MCF 10A (cell line): ENCODE results near the gene GFRA1. TPM values are rescaled to one million over a fixed set of nuclear protein-coding genes. Genes with fewer than 3 reads are reported as not detected.

ENCODE experiments used
- BruUV-seq: library from RNA; stranded (reverse); fragments of 400-500 nt; replicated peaks from 2 replicates; lab custom pipeline; 2021; lab: Mats Ljungman, UMichigan
- CTCF ChIA-PET: fragments of 300-600 bp; sonication (Branson Sonifier 250); formaldehyde crosslinking; extraction: SDS; loops from one replicate; lab custom pipeline; 2021; ENCODE audit warnings: antibody characterized with exemption, inconsistent platforms; lab: Yijun Ruan, JAX
- POLR2A ChIA-PET: fragments of 300-600, 350-650 bp; sonication (Branson Sonifier 250); formaldehyde crosslinking; extraction: SDS; loops from one replicate; lab custom pipeline; 2020; ENCODE audit warnings: antibody characterized with exemption, inconsistent platforms; lab: Yijun Ruan, JAX
- DNase-seq: peaks from one replicate; pipeline ENCODE4 v3.0.0-alpha.2; 2018; ENCODE audit not compliant: unreplicated experiment
- H3K27ac Mint-ChIP-seq: one replicate; pipeline ENCODE4 v1.8.0; 2022; ENCODE audit warnings: mild to moderate bottlenecking, low read depth, mixed read lengths; ENCODE audit not compliant: unreplicated experiment
- H3K27me3 Mint-ChIP-seq: one replicate; pipeline ENCODE4 v1.8.0; 2022; ENCODE audit warnings: mixed read lengths; ENCODE audit not compliant: insufficient read depth, unreplicated experiment
- H3K36me3 Mint-ChIP-seq: one replicate; pipeline ENCODE4 v1.8.0; 2022; ENCODE audit warnings: mild to moderate bottlenecking, moderate library complexity, mixed read lengths; ENCODE audit not compliant: insufficient read depth, unreplicated experiment
- H3K4me1 Mint-ChIP-seq: one replicate; pipeline ENCODE4 v1.8.0; 2022; ENCODE audit warnings: mixed read lengths; ENCODE audit not compliant: insufficient read depth, unreplicated experiment
- H3K4me3 Mint-ChIP-seq: one replicate; pipeline ENCODE4 v1.8.0; 2022; ENCODE audit warnings: mild to moderate bottlenecking, moderate library complexity, mixed read lengths; ENCODE audit not compliant: unreplicated experiment
- H3K9me3 Mint-ChIP-seq: one replicate; pipeline ENCODE4 v1.8.0; 2022; ENCODE audit warnings: mixed read lengths; ENCODE audit not compliant: unreplicated experiment
- intact Hi-C: fragments of 100-400 bp; cut with micrococcal nuclease; formaldehyde crosslinking; loops from 2 replicates; pipeline ENCODE4 v1.14.1; 2022
- total RNA-seq: library from RNA; stranded (reverse); gene quantifications from 2 replicates; pipeline ENCODE4 v1.2.3, GENCODE V29; 2022
- TF ChIP-seq, protein P1 (sequence below): fragments of 200-600 bp; IDR thresholded peaks from one replicate; pipeline ENCODE4 v1.8.0; 2022; ENCODE audit warnings: antibody characterized with exemption, mild to moderate bottlenecking; ENCODE audit not compliant: unreplicated experiment

Gene GFRA1
- total RNA-seq, 1 experiment from 2014 or later, result not detected

DNA sequence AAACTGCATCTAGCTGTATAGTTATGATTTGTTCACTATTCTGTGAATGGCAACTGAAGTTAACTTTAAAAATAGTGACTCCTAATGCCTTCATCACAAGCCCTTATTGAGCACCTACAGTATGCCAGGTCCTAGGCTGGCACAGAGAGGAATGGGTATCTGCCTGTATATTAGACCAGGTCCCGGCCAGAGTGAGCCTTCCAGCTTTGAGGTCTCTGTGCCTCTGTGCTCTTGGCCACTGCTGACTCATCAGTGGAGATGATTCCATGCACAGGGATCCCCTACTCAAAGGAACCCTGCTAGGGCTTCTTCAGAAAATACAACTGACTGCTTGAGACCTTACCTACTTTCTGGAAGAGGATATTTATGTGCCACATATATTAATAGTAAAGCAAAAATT lies 118.4 kb downstream of the GFRA1 start:
- Mint-ChIP-seq H3K9me3 (no peaks in the 10 kb centered on the region), H3K27ac (no peak overlapping the region), H3K36me3 (no peaks in the 10 kb centered on the region), H3K4me3 (no peak overlapping the region), H3K27me3 (peaks cover 28% of the 10 kb centered on the region), H3K4me1 (no peaks in the 10 kb centered on the region)
- TF ChIP-seq, protein P1, sequence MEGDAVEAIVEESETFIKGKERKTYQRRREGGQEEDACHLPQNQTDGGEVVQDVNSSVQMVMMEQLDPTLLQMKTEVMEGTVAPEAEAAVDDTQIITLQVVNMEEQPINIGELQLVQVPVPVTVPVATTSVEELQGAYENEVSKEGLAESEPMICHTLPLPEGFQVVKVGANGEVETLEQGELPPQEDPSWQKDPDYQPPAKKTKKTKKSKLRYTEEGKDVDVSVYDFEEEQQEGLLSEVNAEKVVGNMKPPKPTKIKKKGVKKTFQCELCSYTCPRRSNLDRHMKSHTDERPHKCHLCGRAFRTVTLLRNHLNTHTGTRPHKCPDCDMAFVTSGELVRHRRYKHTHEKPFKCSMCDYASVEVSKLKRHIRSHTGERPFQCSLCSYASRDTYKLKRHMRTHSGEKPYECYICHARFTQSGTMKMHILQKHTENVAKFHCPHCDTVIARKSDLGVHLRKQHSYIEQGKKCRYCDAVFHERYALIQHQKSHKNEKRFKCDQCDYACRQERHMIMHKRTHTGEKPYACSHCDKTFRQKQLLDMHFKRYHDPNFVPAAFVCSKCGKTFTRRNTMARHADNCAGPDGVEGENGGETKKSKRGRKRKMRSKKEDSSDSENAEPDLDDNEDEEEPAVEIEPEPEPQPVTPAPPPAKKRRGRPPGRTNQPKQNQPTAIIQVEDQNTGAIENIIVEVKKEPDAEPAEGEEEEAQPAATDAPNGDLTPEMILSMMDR, result no peak
- intact Hi-C loops, result no loop called here
- ChIA-PET POLR2A (interaction anchor here (0.9 kb wide), 1 partner anchor 718 kb away, joined by 3 read pairs; no protein-coding TSS in a partner anchor), CTCF (no interaction called here)
- DNase-seq, result no peak
- no TSS peak for BruUV-seq

- H3K9me3 Mint-ChIP-seq, result no peaks in the 10 kb centered on the region
- no peaks in the 10 kb centered on the region for H3K36me3 Mint-ChIP-seq
- ChIA-PET POLR2A (no interaction called here), CTCF (no interaction called here)
- H3K4me3 Mint-ChIP-seq, result no peak overlapping the region
- H3K27ac Mint-ChIP-seq, result no peak overlapping the region
- peaks cover 39% of the 10 kb centered on the region for H3K27me3 Mint-ChIP-seq
- TF ChIP-seq, protein P1, result no peak
- H3K4me1 Mint-ChIP-seq, result no peaks in the 10 kb centered on the region
- intact Hi-C loops, result no loop called here
- no TSS peak for BruUV-seq
- DNase-seq, result no peak
Observed at GRCh38 chr10:116151076-116151475, 121.9 kb downstream of the GFRA1 start.

DNA sequence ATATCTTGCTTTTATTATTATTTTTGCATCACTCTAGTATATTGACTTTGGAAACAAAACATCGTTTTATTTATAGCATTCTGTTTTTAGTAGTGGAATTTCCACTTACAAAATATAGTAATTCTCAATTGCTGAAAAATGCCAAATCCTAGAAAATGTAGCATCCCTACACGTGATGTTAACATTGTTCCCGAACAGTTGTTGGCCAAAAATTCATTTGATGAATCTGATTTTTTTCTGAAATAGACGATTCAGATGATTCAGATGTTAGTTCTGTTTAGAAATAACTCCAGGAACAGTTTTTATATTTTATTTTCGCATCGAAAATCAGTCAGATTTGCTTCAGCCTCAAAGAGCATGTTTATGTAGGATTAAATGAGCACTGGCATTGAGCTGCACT lies 122.4 kb downstream of the GFRA1 start:
- intact Hi-C loops, result no loop called here
- BruUV-seq, result no TSS peak
- H3K4me3 Mint-ChIP-seq, result no peak overlapping the region
- CTCF ChIA-PET, result interaction anchor here (0.6 to 1.0 kb wide), 2 partner anchors 17 to 351 kb away, joined by 3 to 4 read pairs; no protein-coding TSS in a partner anchor
- no peak overlapping the region for H3K27ac Mint-ChIP-seq
- H3K36me3 Mint-ChIP-seq, result no peaks in the 10 kb centered on the region
- H3K4me1 Mint-ChIP-seq, result no peaks in the 10 kb centered on the region
- POLR2A ChIA-PET, result no interaction called here
- no peaks in the 10 kb centered on the region for H3K9me3 Mint-ChIP-seq
- H3K27me3 Mint-ChIP-seq, result peaks cover 39% of the 10 kb centered on the region
- DNase-seq, result no peak
- TF ChIP-seq, protein P1, result no peak

- intact Hi-C loops, result no loop called here
- no peak for DNase-seq
- no TSS peak for BruUV-seq
- POLR2A ChIA-PET, result interaction anchor here (0.7 kb wide), 1 partner anchor 1259 kb away, joined by 3 read pairs; no protein-coding TSS in a partner anchor
- CTCF ChIA-PET, result interaction anchor here (0.6 to 0.7 kb wide), 2 partner anchors 198 to 348 kb away, joined by 3 to 6 read pairs; no protein-coding TSS in a partner anchor
- Mint-ChIP-seq H3K4me1 (no peaks in the 10 kb centered on the region), H3K9me3 (no peaks in the 10 kb centered on the region), H3K27me3 (peaks cover 37% of the 10 kb centered on the region), H3K36me3 (no peaks in the 10 kb centered on the region), H3K4me3 (no peak overlapping the region), H3K27ac (no peak overlapping the region)
- TF ChIP-seq, protein P1, result no peak
Observed at GRCh38 chr10:116147147-116147905, 125.7 kb downstream of the GFRA1 start.
